Progenitor cell of endocrine pancreas (in vitro differentiated cells): ENCODE results near the gene SVOP. TPM values are rescaled to one million over a fixed set of nuclear protein-coding genes. Genes with fewer than 3 reads are reported as not detected.

Source experiments
- DNase-seq: peaks from one replicate; pipeline ENCODE4 v3.0.0; 2021; ENCODE audit warnings: low spot score; ENCODE audit not compliant: unreplicated experiment
- H3K27ac Mint-ChIP-seq: 2 replicates; pipeline ENCODE4 v1.8.0; 2021; ENCODE audit warnings: mild to moderate bottlenecking, moderate library complexity, mixed read lengths
- H3K27me3 Mint-ChIP-seq: 2 replicates; pipeline ENCODE4 v1.8.0; 2021; ENCODE audit warnings: mixed read lengths
- H3K36me3 Mint-ChIP-seq: 2 replicates; pipeline ENCODE4 v1.8.0; 2022; ENCODE audit warnings: mixed read lengths; ENCODE audit not compliant: insufficient read depth
- H3K4me1 Mint-ChIP-seq: 2 replicates; pipeline ENCODE4 v1.8.0; 2021; ENCODE audit warnings: low read depth, mixed read lengths
- H3K4me3 Mint-ChIP-seq: 2 replicates; pipeline ENCODE4 v1.8.0; 2021; ENCODE audit warnings: low read depth, mild to moderate bottlenecking, moderate library complexity, mixed read lengths
- H3K9me3 Mint-ChIP-seq: 2 replicates; pipeline ENCODE4 v1.8.0; 2021; ENCODE audit warnings: low read depth, mixed read lengths
- CTCF ChIP-seq: fragments of 200-600 bp; sonication (generic); IDR thresholded peaks from one replicate; pipeline ENCODE4 v1.5.0; 2021; ENCODE audit warnings: antibody characterized with exemption, mild to moderate bottlenecking; ENCODE audit not compliant: unreplicated experiment
- total RNA-seq: library from RNA; stranded (reverse); gene quantifications from 2 replicates; pipeline ENCODE4 v1.2.1, GENCODE V29; 2021

Gene SVOP
- total RNA-seq, 1 donor from 2014 or later = 1.7 TPM

GRCh38 chr12:108962256-108962655 lies 58.6 kb downstream of the SVOP start:
- no peak for DNase-seq
- TF ChIP-seq CTCF = no peak
- Mint-ChIP-seq H3K27me3 (no peaks in the 10 kb centered on the region), H3K36me3 (no peaks in the 10 kb centered on the region), H3K9me3 (no peaks in the 10 kb centered on the region), H3K27ac (no peak overlapping the region), H3K4me3 (no peak overlapping the region), H3K4me1 (no peaks in the 10 kb centered on the region)

- peaks cover 14% of the 10 kb centered on the region for H3K27me3 Mint-ChIP-seq
These were observed 60.9 kb downstream of the SVOP start for GRCh38 chr12:108959748-108960655.

GRCh38 chr12:108955225-108955835 lies 65.5 kb downstream of the SVOP start:
- DNase-seq = no peak
- H3K27ac Mint-ChIP-seq = no peak overlapping the region
- no peak for TF ChIP-seq CTCF
- no peaks in the 10 kb centered on the region for H3K36me3 Mint-ChIP-seq
- H3K9me3 Mint-ChIP-seq = no peaks in the 10 kb centered on the region
- H3K4me3 Mint-ChIP-seq = no peak overlapping the region
- no peaks in the 10 kb centered on the region for H3K4me1 Mint-ChIP-seq
- peaks cover 21% of the 10 kb centered on the region for H3K27me3 Mint-ChIP-seq

More at GRCh38 chr12:108959748-108960655, 60.9 kb downstream of the SVOP start:
- Mint-ChIP-seq H3K36me3 (no peaks in the 10 kb centered on the region), H3K9me3 (no peaks in the 10 kb centered on the region), H3K27ac (no peak overlapping the region), H3K4me1 (no peaks in the 10 kb centered on the region), H3K4me3 (no peak overlapping the region)
- no peak for TF ChIP-seq CTCF
- no peak for DNase-seq

GRCh38 chr12:108950991-108951739 lies 69.7 kb downstream of the SVOP start:
- no peak overlapping the region for H3K4me3 Mint-ChIP-seq
- H3K4me1 Mint-ChIP-seq = no peaks in the 10 kb centered on the region
- no peak overlapping the region for H3K27ac Mint-ChIP-seq
- H3K36me3 Mint-ChIP-seq = no peaks in the 10 kb centered on the region
- DNase-seq = peak; percentile 49
- TF ChIP-seq CTCF = peak; percentile 97
- peaks cover 8% of the 10 kb centered on the region for H3K9me3 Mint-ChIP-seq
- peaks cover 20% of the 10 kb centered on the region for H3K27me3 Mint-ChIP-seq

GRCh38 chr12:108949976-108950375 lies 70.9 kb downstream of the SVOP start:
- H3K27me3 Mint-ChIP-seq = peaks cover 15% of the 10 kb centered on the region
- peaks cover 8% of the 10 kb centered on the region for H3K9me3 Mint-ChIP-seq
- no peaks in the 10 kb centered on the region for H3K4me1 Mint-ChIP-seq
- H3K36me3 Mint-ChIP-seq = no peaks in the 10 kb centered on the region
- no peak for TF ChIP-seq CTCF
- DNase-seq = no peak
- H3K27ac Mint-ChIP-seq = no peak overlapping the region
- H3K4me3 Mint-ChIP-seq = no peak overlapping the region
